Fibroblast of skin of left biceps (primary cell): ENCODE data around the gene RHBDF2.

Experiments used
- DNase-seq, 2 experiments: peaks; one replicate each; pipeline ENCODE4 v3.0.0-alpha.2; 2013; ENCODE audit warnings: low read depth in 2 of 2

RHBDF2 gene

GRCh38 chr17:76461765-76462555, 39.3 kb downstream of the RHBDF2 start:
- DNase-seq = no peak

- DNase-seq = no peak
Observed at GRCh38 chr17:76459674-76460073, 41.5 kb downstream of the RHBDF2 start.

- no peak for DNase-seq
Observed at GRCh38 chr17:76458580-76459490, 42.4 kb downstream of the RHBDF2 start.

GRCh38 chr17:76453431-76453743, 47.8 kb downstream of the RHBDF2 start:
- no peak for DNase-seq

GRCh38 chr17:76452660-76453430, 48.4 kb downstream of the RHBDF2 start, which contains the start of gene UBE2O:
Gene UBE2O, minus strand, starts transcription at chr17:76453152. Its CDS starts 11 bp downstream, at chr17:76453141.
- peak; percentile 40 to 47 for DNase-seq

- no peak for DNase-seq
Observed at GRCh38 chr17:76452127-76452659, 49.0 kb downstream of the RHBDF2 start.

- DNase-seq = no peak
Observed at GRCh38 chr17:76451506-76451905, 49.7 kb downstream of the RHBDF2 start.

GRCh38 chr17:76449126-76449525, 52.1 kb downstream of the RHBDF2 start:
- no peak for DNase-seq

- DNase-seq = no peak
Observed at GRCh38 chr17:76447931-76448652, 53.1 kb downstream of the RHBDF2 start.

- no peak for DNase-seq
Observed at GRCh38 chr17:76446449-76447231, 54.6 kb downstream of the RHBDF2 start.

- DNase-seq = no peak
Observed at GRCh38 chr17:76445697-76446448, 55.4 kb downstream of the RHBDF2 start.

- no peak for DNase-seq
Observed at GRCh38 chr17:76444518-76445311, 56.5 kb downstream of the RHBDF2 start.

- DNase-seq = no peak
Observed at GRCh38 chr17:76442341-76443338, 58.6 kb downstream of the RHBDF2 start.

- DNase-seq = no peak
Observed at GRCh38 chr17:76441686-76442340, 59.4 kb downstream of the RHBDF2 start.

GRCh38 chr17:76440751-76441362, 60.4 kb downstream of the RHBDF2 start:
- no peak for DNase-seq

- DNase-seq = no peak
Observed at GRCh38 chr17:76439314-76439928, 61.8 kb downstream of the RHBDF2 start.
